Neural cell (in vitro differentiated cells): ENCODE measurements around the gene TCL1A. TPM values are rescaled to one million over a fixed set of nuclear protein-coding genes. Genes with fewer than 3 reads are reported as not detected.

Source experiments
- H2AFZ ChIP-seq: fragments of 200-600, 300-800 bp; sonication (generic), shearing (Covaris generic); 2 replicates; pipeline ENCODE4 v1.6.0; 2014; ENCODE audit warnings: low read depth, mild to moderate bottlenecking, antibody characterized with exemption, low read length, moderate library complexity
- H3F3A ChIP-seq: fragments of 200-600 bp; shearing (Covaris generic); 2 replicates; pipeline ENCODE4 v1.6.1; 2016; ENCODE audit warnings: mild to moderate bottlenecking, moderate library complexity, mixed read lengths, antibody characterized with exemption, low read length; ENCODE audit not compliant: insufficient read depth, poor library complexity, severe bottlenecking
- H3K27ac ChIP-seq: fragments of 200-600, 300-800 bp; sonication (generic), shearing (Covaris generic); 2 replicates; pipeline ENCODE4 v1.5.1; 2014; ENCODE audit warnings: mild to moderate bottlenecking, low read length, moderate library complexity
- H3K27me3 ChIP-seq: fragments of 300-800, 200-600 bp; sonication (generic), shearing (Covaris generic); 2 replicates; pipeline ENCODE4 v1.6.0; 2014; ENCODE audit warnings: mild to moderate bottlenecking, low read depth, low read length, moderate library complexity; ENCODE audit not compliant: insufficient read depth
- H3K36me3 ChIP-seq: fragments of 300-800, 200-600 bp; sonication (generic), shearing (Covaris generic); 2 replicates; pipeline ENCODE4 v1.5.1; 2014; ENCODE audit warnings: mild to moderate bottlenecking, antibody characterized with exemption, low read length, moderate library complexity; ENCODE audit not compliant: insufficient read depth
- H3K4me2 ChIP-seq: fragments of 300-800, 200-600 bp; sonication (generic), shearing (Covaris generic); 2 replicates; pipeline ENCODE4 v1.6.0; 2014; ENCODE audit warnings: mild to moderate bottlenecking, low read length
- H3K4me3 ChIP-seq: fragments of 300-800, 200-600 bp; sonication (generic), shearing (Covaris generic); 2 replicates; pipeline ENCODE4 v1.5.1; 2014; ENCODE audit warnings: mild to moderate bottlenecking, low read length, moderate library complexity
- H3K79me2 ChIP-seq: fragments of 200-600 bp; shearing (Covaris generic); replicated peaks from 2 replicates; pipeline ENCODE4 v1.6.0; 2014; ENCODE audit warnings: mild to moderate bottlenecking, low read length, moderate library complexity; ENCODE audit not compliant: insufficient read depth
- H3K9ac ChIP-seq: fragments of 300-800, 200-600 bp; sonication (generic), shearing (Covaris generic); 2 replicates; pipeline ENCODE4 v1.6.1; 2016; ENCODE audit warnings: mild to moderate bottlenecking, low read length, mixed read lengths
- H3K9me2 ChIP-seq: fragments of 200-600 bp; shearing (Covaris generic); 2 replicates; pipeline ENCODE4 v1.6.1; 2016; ENCODE audit warnings: mild to moderate bottlenecking, low read length, mixed read lengths; ENCODE audit not compliant: insufficient read depth
- H3K9me3 ChIP-seq: fragments of 200-600, 300-800 bp; sonication (generic), shearing (Covaris generic); 2 replicates; pipeline ENCODE4 v1.6.1; 2016; ENCODE audit warnings: mild to moderate bottlenecking, mixed run types, low read length, moderate library complexity, mixed read lengths
- H4K20me1 ChIP-seq: fragments of 200-600 bp; shearing (Covaris generic); 2 replicates; pipeline ENCODE4 v1.6.1; 2016; ENCODE audit warnings: mild to moderate bottlenecking, mixed run types; ENCODE audit not compliant: insufficient read depth
- EP300 ChIP-seq: fragments of 450-650 bp; conservative IDR thresholded peaks from 2 replicates; pipeline ENCODE4 v1.6.1; 2014; ENCODE audit warnings: antibody characterized with exemption, mild to moderate bottlenecking, moderate library complexity; ENCODE audit not compliant: poor library complexity, severe bottlenecking
- EZH2 ChIP-seq: fragments of 200-600, 300-800 bp; shearing (Covaris generic), sonication (generic); IDR thresholded peaks from 2 replicates; pipeline ENCODE4 v1.6.1; 2014; ENCODE audit warnings: antibody characterized with exemption, low read length, borderline replicate concordance, mild to moderate bottlenecking; ENCODE audit not compliant: insufficient read depth, poor library complexity, severe bottlenecking
- MXI1 ChIP-seq: fragments of 450-650 bp; conservative IDR thresholded peaks from 2 replicates; pipeline ENCODE4 v1.6.1; 2014; ENCODE audit warnings: antibody characterized with exemption, mild to moderate bottlenecking; ENCODE audit not compliant: poor library complexity, severe bottlenecking
- POLR2AphosphoS5 ChIP-seq: IDR thresholded peaks from 2 replicates; pipeline ENCODE4 v1.6.1; 2012
- RAD21 ChIP-seq: fragments of 450-650 bp; conservative IDR thresholded peaks from 2 replicates; pipeline ENCODE4 v1.6.1; 2014; ENCODE audit warnings: antibody characterized with exemption, mild to moderate bottlenecking, moderate library complexity
- REST ChIP-seq: IDR thresholded peaks from 2 replicates; pipeline ENCODE4 v1.6.1; 2012; ENCODE audit warnings: borderline replicate concordance
- SMC3 ChIP-seq: fragments of 450-650 bp; conservative IDR thresholded peaks from 2 replicates; pipeline ENCODE4 v1.6.1; 2014; ENCODE audit warnings: antibody characterized with exemption, mild to moderate bottlenecking, moderate library complexity; ENCODE audit not compliant: poor library complexity
- TAF1 ChIP-seq: IDR thresholded peaks from 2 replicates; pipeline ENCODE4 v1.6.1; 2012; ENCODE audit warnings: low read depth
- polyA plus RNA-seq: library from polyadenylated mRNA; depleted of rRNA; stranded (reverse); fragments of >200 nt; gene quantifications from 2 replicates; pipeline ENCODE4 v1.2.3, GENCODE V29; 2014
- TF ChIP-seq, protein P1 (sequence below): fragments of 450-650 bp; IDR thresholded peaks from 2 replicates; pipeline ENCODE4 v1.5.1; 2014; ENCODE audit warnings: antibody characterized with exemption, mild to moderate bottlenecking, moderate library complexity; ENCODE audit not compliant: poor library complexity, severe bottlenecking

Gene TCL1A
- polyA plus RNA-seq, 1 donor from 2014 or later: not detected

DNA sequence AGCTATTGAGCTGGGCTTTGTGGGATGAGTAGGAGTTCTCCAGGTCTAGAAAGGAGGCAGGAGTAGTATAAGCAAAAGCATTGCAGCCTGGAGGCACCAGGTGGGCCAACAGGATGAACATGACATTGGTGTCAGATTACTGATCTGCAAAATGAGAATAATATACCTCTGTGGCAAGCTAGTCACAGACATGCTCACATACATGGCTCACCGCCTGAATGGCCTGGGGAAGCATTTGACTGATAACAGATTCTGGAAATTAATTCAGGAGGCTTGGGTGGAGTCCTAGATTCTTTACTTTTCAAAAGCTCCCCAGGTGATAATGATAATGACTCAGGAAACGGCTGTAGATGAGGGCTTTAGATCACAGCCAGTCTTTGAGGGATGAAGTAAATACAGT, 27.0 kb downstream of the TCL1A start:
- no peaks in the 10 kb centered on the region for H3F3A ChIP-seq
- H3K9me3 ChIP-seq: no peaks in the 10 kb centered on the region
- no peak overlapping the region for H3K4me3 ChIP-seq
- H3K79me2 ChIP-seq: no peaks in the 10 kb centered on the region
- no peak overlapping the region for H3K27ac ChIP-seq
- no peaks in the 10 kb centered on the region for H3K9me2 ChIP-seq
- H3K4me2 ChIP-seq: no peak overlapping the region
- no peaks in the 10 kb centered on the region for H3K27me3 ChIP-seq
- no peak overlapping the region for H2AFZ ChIP-seq
- H3K36me3 ChIP-seq: no peaks in the 10 kb centered on the region
- H3K9ac ChIP-seq: no peak overlapping the region
- H4K20me1 ChIP-seq: no peaks in the 10 kb centered on the region
- TF ChIP-seq POLR2AphosphoS5 (no peak), EZH2 (no peak), MXI1 (no peak), REST (no peak), SMC3 (no peak), EP300 (no peak), TAF1 (no peak), RAD21 (no peak)
- TF ChIP-seq, protein P1, sequence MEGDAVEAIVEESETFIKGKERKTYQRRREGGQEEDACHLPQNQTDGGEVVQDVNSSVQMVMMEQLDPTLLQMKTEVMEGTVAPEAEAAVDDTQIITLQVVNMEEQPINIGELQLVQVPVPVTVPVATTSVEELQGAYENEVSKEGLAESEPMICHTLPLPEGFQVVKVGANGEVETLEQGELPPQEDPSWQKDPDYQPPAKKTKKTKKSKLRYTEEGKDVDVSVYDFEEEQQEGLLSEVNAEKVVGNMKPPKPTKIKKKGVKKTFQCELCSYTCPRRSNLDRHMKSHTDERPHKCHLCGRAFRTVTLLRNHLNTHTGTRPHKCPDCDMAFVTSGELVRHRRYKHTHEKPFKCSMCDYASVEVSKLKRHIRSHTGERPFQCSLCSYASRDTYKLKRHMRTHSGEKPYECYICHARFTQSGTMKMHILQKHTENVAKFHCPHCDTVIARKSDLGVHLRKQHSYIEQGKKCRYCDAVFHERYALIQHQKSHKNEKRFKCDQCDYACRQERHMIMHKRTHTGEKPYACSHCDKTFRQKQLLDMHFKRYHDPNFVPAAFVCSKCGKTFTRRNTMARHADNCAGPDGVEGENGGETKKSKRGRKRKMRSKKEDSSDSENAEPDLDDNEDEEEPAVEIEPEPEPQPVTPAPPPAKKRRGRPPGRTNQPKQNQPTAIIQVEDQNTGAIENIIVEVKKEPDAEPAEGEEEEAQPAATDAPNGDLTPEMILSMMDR: no peak

- Histone ChIP-seq H3K36me3 (no peaks in the 10 kb centered on the region), H3F3A (no peaks in the 10 kb centered on the region), H3K27ac (no peak within 1 kb of the TSS), H3K9me2 (no peaks in the 10 kb centered on the region), H3K9ac (no peak within 1 kb of the TSS), H3K4me3 (no peak within 1 kb of the TSS), H4K20me1 (no peaks in the 10 kb centered on the region), H3K4me2 (no peak within 1 kb of the TSS), H3K9me3 (no peaks in the 10 kb centered on the region), H3K79me2 (no peaks in the 10 kb centered on the region), H2AFZ (no peak within 1 kb of the TSS), H3K27me3 (no peaks in the 10 kb centered on the region)
- no peak for TF ChIP-seq SMC3
- TF ChIP-seq REST: no peak
- TF ChIP-seq EP300: no peak
- TF ChIP-seq, protein P1: no peak
- TF ChIP-seq EZH2: no peak
- TF ChIP-seq POLR2AphosphoS5: no peak
- no peak for TF ChIP-seq TAF1
- no peak for TF ChIP-seq RAD21
- no peak for TF ChIP-seq MXI1
These were observed 27.7 kb downstream of the TCL1A start, which contains the start of gene TCL1B for GRCh38 chr14:95685978-95686922. TCL1B (plus strand) TSS chr14:95686426; CDS start chr14:95686468, 42 bp downstream.
